Lower leg skin (tissue), 4 donors: ENCODE measurements around the gene CCDC92. TPM values are rescaled to one million over a fixed set of nuclear protein-coding genes. Genes with fewer than 3 reads are reported as not detected.

ENCODE experiments used
- DNase-seq, 2 donors: peaks; one replicate each; pipeline ENCODE4 v3.0.0-alpha.2; 2019; ENCODE audit warnings: low spot score in 2 of 2
- H3K4me3 ChIP-seq: fragments of 200-600 bp; sonication (generic); 2 replicates; pipeline ENCODE4 v1.5.1; 2017; ENCODE audit warnings: mild to moderate bottlenecking, low read depth; ENCODE audit not compliant: poor library complexity, severe bottlenecking
- CTCF ChIP-seq, 3 donors: fragments of 450-650 bp; IDR thresholded peaks; one replicate each; pipeline ENCODE4 v1.5.1; 2016; ENCODE audit warnings: antibody characterized with exemption in 3 of 3, mild to moderate bottlenecking in 3 of 3, moderate library complexity in 2 of 3
- POLR2A ChIP-seq, 2 donors: fragments of 450-650 bp; IDR thresholded peaks; one replicate each; pipeline ENCODE4 v1.6.1; 2016 to 2017; ENCODE audit warnings: antibody characterized with exemption in 2 of 2, mild to moderate bottlenecking in 1 of 2, moderate library complexity in 1 of 2
- WGBS, 2 donors: methylation state at CpG; one replicate each; pipeline ENCODE4 v1.1.5; 2018; 5-methylcytosine and 5-hydroxymethylcytosine counted together
- intact Hi-C: fragments of 100-400 bp; cut with DNase I; formaldehyde crosslinking; loops from one replicate; pipeline ENCODE4 v1.15.0; 2023; ENCODE audit warnings: low total_unique reads
- total RNA-seq, 4 donors: library from RNA; depleted of rRNA; stranded (reverse); fragments of >200 nt; gene quantifications; one replicate each; pipeline ENCODE4 v1.1.0, GENCODE V29; 2016

Gene CCDC92
- total RNA-seq, 4 donors from 2014 or later: 6.7 to 11.9 (median 10.1) TPM

- WGBS, 2 donors: 76 to 83% methylated on average over 2 of the region's 2 CpGs
- intact Hi-C loops: no loop called here
- DNase-seq: peak in 1 of 2 donors; percentile 36
- TF ChIP-seq CTCF (IDR thresholded peaks at IDR 0.05) (no peak), POLR2A (IDR thresholded peaks at IDR 0.05) (no peak)
- H3K4me3 ChIP-seq: no peak overlapping the region
These were observed 45.9 kb upstream of the CCDC92 start for GRCh38 chr12:124018539-124018938.

GRCh38 chr12:124017064-124017463, 44.4 kb upstream of the CCDC92 start:
- 95 to 96% methylated on average over 2 of the region's 2 CpGs for WGBS, 2 donors
- TF ChIP-seq CTCF (IDR thresholded peaks at IDR 0.05): no peak
- no peak for TF ChIP-seq POLR2A (IDR thresholded peaks at IDR 0.05)
- DNase-seq: no peak
- intact Hi-C loops: no loop called here
- H3K4me3 ChIP-seq: no peak overlapping the region

GRCh38 chr12:124015494-124016461, 43.1 kb upstream of the CCDC92 start:
- TF ChIP-seq CTCF (IDR thresholded peaks at IDR 0.05) (no peak), POLR2A (IDR thresholded peaks at IDR 0.05) (no peak)
- no peak overlapping the region for H3K4me3 ChIP-seq
- peak in 1 of 2 donors; percentile 78 for DNase-seq
- intact Hi-C loops: no loop called here
- WGBS, 2 donors: 93 to 95% methylated on average over 12 of the region's 13 CpGs

GRCh38 chr12:124013073-124013472, 40.4 kb upstream of the CCDC92 start:
- TF ChIP-seq CTCF (IDR thresholded peaks at IDR 0.05): no peak
- TF ChIP-seq POLR2A (IDR thresholded peaks at IDR 0.05): no peak
- H3K4me3 ChIP-seq: no peak overlapping the region
- DNase-seq: peak in 1 of 2 donors; percentile 62
- intact Hi-C loops: no loop called here
- WGBS, 2 donors: 88 to 89% methylated on average over 7 of the region's 7 CpGs

- peak in 1 of 2 donors; percentile 26 for DNase-seq
- TF ChIP-seq POLR2A (IDR thresholded peaks at IDR 0.05) (no peak), CTCF (IDR thresholded peaks at IDR 0.05) (no peak)
- 87 to 90% methylated on average over 8 of the region's 8 CpGs for WGBS, 2 donors
- intact Hi-C loops: no loop called here
- H3K4me3 ChIP-seq: no peak overlapping the region
These were observed 38.9 kb upstream of the CCDC92 start for GRCh38 chr12:124011435-124012115.
